Mesenteric fat pad (tissue), 1 donor: ENCODE results near the gene PALLD. TPM values are rescaled to one million over a fixed set of nuclear protein-coding genes. Genes with fewer than 3 reads are reported as not detected.

Source experiments
- DNase-seq: peaks from one replicate; pipeline ENCODE4 v3.0.0-alpha.2; 2020; ENCODE audit warnings: low spot score
- total RNA-seq: library from RNA; stranded (reverse); fragmentation: NEBNext Ultra II Directional; extraction: Animal tissue kit (Norgen Biotek cat#: 25700); gene quantifications from one replicate; pipeline ENCODE4 v1.2.1, GENCODE V29; 2021
- donor health status: DM: yes; HTN: yes; CAD: no.

Gene PALLD
- total RNA-seq, 1 donor from 2014 or later, result 87.9 TPM

DNA sequence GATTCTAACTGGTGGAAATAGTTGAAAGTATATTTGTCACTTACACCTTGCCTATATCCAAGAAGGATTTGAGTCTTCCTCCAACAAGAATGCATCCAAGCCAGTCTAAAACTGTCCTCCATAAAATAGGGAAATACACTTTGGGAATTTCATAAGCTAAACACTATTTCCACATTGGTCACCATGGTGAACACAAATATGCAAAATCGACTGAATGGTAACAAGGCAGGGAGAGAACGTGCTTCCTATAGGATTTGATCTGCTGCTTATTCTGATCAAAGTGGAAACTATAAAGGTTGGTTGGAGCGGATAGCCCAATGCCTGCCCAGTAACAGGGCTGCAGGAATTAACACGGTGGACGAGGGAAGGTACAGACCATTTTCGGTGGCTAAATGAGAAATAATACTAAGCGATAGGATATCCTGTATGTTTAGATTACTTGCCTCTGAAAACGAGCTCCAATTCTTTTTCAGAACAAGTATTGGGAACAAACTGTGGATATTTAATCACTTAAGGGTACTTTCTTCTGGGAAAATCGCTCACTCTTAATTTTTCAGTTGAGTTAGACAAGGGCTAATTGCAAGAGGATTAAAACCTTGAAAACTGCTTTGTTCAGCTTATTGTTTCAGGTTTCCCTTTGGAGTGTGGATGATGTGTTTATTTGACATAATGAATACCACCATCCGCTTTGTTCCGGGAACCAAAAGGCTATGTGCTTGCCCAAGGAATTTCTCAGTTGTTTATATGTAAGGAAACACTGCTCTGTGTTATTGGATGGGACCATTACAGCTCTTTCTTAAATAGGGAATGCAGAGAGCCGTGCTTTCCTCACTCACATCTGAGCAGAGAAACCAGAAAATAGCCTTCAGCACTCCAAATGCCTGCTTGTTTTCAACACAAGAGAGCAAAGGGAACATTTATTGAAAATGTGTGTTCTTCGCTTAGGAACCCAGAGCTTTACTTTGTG, 318.8 kb downstream of the PALLD start:
- no peak for DNase-seq

DNA sequence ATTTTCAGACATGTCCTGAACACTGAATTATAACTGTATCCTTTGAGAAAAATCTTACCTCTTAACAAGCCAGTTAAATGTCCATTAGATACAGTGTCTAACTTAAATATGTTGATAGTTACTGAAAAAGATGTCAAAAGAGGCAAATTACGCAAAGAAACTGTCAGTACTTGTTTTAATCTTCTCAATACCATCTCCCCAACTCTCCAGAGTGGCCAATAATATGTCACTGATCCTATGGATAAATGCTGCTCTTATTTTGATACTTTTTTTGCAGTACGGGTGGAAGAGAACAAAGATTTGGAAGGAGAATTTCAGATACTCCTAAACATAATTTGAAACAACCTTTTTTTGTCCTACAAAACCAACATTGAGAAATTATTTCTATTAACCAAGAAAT, 320.5 kb downstream of the PALLD start:
- DNase-seq, result no peak

DNA sequence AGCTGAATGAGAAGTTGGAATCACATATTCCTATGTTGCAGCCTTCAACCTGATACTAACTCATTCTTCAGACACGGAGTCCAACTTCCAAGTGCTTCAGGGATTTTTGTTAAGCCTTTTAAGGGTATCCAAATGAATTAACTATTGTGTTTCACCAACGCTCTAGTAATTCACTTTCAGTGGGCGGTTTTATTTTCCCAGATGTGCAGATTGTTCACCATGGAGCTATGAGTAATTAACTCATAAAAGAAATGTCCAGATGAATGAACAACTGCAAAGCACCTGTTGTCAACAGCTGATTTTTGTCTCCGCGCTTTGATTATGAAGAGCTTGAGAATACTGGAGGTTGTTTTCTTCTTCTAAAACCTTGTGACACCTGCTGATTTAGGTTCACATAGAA, 325.6 kb downstream of the PALLD start:
- DNase-seq, result no peak

DNA sequence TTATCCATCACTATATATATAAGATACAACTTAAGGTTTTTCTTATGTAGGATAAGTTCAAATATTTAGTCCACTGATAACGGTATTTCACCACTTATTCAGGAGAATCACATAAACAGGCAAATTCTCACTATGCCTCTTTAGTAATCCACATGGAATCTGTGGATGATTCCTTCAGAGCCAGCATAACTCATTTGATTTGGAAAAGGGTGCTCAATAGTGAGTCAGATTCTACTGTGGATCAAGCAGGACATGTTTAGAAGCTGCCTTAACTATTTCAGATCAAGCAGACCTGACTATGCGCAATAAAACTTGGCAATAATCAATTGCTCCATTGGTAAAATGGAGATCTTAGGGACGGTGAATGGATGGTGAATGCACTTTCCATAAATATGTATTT, 329.1 kb downstream of the PALLD start:
- DNase-seq, result no peak

DNA sequence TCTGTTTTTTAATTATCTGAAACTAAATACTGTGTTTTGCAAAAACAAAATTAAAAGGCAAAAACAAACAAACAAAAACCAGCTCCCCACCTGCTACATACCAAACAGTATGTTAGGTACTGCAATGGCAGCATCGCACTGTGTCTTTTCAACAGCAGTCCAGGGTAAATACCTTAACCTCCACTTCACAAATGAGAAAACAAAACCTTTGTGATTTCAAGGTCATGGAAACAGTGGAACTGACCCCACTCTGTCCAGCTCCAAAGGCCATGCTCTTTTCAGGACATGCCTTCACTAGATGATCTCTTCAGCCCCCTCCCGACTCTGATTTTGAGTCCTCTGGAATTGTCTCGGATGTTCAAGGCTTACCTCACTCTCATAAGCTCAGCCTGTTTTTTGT, 329.8 kb downstream of the PALLD start:
- no peak for DNase-seq

DNA sequence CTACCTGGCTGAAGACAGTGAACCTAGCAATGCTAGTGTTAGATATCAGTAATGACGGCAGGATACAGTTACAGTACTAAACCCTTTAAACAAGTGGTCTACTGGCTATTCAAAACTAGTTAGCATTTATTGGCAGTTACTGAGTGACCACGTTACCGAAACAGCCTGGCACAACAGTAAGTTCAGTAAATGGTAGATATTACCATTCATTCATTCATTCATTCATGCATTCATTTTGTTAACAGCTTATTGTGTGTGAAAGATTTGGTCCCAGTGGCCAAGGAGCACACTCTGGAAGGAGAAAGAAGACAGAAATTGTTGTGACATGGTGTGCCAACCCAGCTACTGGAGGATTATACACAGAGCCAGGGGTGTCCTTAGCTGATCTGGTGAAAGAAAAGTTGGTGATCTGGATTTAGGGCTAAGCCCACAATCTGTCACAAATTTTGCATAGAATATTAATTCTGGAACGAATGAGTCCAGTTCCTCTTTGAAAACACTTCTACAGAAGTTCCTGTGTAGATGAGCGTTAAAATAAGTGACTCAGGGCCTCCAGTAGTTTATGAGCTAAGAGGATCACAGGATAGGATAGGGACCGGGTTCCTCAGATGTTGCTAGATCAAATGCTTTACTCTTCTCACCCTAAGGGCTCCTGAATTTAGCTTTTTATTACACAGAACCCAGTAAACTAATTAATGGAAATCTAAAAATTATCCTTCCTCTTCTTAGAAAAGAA, 334.1 kb downstream of the PALLD start:
- no peak for DNase-seq

DNA sequence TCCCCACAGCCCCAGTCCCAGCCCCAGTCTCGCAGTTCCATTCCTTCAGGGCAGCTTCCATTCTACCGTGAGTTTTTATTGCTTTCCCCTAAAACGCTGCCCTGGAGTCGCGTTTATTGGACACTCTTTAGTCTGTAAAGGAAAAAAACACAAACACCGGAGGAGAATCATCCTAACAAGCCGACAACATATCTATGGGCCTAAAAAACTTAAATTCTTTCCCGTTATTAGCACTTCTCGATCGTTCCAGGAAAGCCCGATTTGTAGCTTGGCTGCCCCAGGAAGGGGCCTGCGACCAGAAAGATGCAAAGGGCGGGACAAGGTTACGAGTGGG, 334.7 kb downstream of the PALLD start:
- DNase-seq, result no peak

DNA sequence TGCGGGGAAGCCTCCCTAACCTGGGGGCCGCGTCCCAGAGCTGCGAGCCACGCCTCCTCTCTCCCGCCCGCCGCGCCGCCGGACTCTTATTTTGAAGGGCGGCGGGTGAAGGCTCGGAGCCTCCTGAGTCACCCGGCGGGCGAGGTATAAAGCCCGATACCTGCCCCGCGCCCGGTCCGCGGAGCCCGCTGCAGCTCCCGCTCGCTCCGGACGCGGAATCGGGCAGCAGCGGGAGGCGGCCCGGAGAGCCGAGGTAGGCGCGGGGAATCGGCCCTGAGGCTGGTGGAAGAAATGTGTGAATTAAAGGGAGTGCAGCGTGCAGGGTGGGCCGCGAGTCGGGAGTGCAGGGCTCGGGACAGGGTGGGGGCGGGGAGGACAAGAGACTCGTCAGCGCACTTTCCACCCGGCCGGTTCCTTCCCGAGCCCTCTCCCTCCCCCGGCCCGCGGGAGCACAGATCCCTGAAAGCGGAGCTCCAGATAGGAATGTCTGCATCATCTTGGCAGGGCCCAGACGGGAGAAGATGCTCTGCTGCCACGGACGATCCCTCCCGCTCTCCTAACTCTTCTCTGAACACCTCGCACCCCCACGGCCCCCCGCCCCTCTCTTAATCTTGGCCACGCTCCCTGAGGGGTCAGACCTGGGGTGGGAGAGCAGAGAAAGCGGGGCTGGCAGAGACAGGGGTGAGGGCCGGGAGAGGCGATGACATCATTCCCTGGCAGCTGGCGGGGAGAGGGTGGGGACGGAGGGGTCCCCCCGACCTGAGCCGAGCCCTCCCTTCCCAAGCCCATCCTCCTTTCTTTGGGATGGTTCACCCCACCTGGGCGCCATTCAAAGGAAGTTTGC, 335.3 kb downstream of the PALLD start:
- DNase-seq, result peak; percentile 92

DNA sequence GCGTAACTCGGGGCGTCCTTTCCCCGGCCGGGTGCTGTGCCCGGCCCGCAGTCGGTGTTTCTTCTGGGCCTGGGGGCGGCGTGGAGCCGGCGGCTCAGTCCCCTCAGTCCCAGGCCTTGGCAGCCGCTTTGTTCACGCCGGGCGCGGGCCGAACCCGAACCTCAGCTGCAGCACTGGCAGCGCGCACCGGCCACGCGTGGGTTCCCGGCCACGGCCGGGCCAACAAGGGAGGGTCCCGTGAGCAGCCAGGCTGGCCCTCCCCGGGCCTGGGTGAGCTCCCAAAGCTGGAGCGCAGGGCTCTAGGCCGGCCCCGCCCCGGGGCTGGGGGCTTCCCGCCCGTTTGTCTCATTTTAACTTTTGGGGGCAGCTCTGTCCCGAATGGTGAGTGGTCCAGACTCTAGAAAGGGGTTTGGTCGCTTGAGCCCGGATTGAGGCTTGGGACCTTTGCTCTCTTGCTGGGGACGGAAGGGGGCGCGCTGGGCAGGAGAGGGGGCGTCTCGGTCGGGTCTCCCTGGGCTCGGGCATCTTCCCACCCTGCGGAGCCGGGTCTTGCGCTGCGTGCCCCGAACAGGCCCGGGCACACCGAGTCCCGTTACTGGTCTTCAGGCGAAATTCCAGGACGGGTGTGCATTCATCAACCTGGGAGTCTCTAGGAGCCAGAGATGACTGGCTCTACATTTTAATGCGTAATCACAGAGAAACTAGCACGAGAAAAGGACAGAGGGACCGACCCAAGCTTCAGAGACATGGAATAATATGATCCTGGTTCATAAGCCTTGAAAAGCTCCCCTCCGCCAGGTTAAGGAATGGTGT, 336.1 kb downstream of the PALLD start:
- DNase-seq, result no peak

DNA sequence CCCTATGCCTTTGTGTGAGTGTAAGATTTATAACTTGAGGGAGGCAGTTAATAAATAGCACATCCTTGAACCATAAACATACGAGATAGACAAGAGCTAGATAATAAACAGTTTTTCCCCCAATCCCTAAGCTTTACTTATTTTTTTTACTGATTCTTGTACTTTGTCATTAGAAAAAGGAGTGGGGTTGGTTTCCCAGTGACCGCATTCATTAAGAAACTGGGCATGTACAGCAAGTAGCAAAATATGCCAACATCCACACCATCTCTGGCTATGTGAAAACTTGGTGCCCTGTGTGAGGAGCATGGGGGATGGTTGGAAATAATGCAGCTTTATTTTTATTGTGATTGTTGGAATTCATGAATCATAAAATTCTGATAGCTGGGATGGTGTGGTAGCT, 337.0 kb downstream of the PALLD start:
- DNase-seq, result no peak

DNA sequence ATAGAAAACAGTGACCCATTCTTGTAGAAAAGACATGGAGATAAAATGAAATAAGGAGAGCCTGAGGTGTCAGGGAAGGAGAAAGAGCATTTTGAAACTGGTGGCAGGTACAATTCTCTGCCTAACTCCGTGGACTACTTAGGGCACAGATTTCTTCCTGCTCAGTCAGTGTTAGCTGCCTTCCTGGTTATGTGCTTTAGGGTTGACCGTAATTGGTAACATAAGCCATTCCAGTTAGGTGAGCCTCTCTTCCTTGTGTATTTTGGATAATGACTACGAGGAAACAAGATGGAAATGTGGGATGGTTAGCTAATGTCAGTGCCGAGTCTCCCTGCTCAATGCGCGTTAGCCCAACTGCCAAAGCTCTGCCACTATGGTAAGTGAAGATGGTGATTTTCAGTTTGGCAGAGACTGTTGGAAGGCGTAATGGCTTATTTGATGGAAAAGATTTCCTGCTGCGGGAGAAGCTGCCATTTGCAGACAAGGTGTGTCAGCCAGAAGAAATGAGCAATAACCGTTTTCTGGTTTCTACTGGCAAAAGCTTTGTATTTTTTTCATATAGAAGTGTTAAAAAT, 339.1 kb downstream of the PALLD start:
- DNase-seq, result no peak

DNA sequence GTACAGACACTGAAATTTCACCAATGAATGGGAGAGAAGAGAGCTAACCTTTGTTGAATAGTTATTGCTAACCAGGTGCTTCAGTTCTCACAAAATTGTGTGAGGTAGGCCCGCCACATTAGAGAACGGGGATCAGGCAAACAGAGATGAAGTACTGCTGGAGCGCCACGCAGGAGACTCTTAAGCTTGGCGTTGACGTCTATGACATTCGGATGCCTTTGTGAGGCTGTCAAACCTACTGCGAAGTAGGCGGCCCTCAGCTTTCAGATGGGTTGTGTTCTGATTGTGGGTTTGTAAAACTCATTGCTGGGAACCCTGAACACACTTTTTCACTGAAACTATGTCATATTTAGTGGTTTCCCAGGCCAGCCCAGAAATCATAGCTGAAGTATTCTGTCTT, 339.6 kb downstream of the PALLD start:
- no peak for DNase-seq

DNA sequence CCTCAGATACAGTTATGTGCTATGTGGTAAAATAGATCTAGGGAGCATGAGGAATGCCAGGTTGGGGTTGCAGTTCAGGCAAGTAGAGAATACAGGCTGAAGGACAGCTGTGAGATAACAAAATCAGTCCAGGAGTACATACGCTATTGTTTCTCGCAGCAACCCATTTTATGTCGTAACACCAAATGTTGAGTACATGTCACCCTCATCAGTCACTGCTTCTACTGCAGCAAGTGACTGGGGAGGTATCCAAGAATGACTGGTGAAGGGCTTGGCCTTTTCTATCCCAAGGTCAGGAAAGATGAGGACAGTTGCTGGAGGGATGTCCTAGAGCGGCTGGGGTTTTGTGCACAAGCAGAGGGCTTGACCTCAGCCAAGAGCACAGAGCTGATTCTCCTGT, 341.1 kb downstream of the PALLD start:
- DNase-seq, result no peak

DNA sequence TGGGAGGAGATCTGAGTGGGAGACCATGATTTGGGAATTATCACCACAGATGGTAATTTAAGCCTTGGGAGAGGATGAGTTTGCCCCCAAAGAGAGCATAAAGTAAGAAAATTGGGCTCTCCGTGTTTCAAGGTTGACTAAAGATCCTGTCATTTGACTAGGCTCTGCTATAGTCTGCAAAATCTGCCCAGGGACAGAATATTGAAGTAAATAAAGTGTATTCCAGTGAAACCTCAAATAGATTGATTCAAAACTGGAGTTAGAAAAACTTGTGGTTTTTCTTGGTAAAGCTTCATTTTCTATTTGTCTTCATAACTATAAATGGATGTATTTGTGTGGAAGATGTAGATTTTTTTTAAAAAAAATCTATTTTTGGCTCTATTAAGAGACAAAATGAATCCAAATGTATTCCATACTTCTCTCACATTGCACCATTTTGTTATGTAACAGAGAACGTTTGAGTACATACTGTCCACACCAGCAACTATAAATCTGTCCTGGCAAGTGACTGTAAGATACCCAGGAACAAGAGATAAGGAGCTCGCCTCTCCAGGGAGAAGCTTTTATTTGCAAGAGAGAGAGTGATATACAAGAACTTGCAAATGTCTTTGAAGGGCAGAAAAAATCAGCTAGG, 343.0 kb downstream of the PALLD start:
- no peak for DNase-seq

DNA sequence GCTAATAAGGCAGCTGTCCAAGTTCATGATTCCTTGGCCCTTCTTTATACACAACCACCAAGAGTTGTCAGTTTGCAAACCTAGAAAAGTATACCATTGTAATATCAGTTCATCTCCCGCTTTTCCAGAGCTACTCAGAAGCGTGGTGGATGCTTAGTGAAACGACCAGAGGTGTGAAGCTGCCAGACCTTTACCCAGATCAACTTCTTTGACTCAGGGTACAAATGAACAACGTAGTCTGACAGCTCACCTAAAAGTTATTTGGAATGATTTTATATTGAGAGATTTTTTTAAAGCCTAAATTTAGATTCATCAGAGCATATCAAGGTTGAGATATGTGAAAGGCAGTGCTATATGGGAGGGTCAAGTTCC, 343.5 kb downstream of the PALLD start:
- no peak for DNase-seq

DNA sequence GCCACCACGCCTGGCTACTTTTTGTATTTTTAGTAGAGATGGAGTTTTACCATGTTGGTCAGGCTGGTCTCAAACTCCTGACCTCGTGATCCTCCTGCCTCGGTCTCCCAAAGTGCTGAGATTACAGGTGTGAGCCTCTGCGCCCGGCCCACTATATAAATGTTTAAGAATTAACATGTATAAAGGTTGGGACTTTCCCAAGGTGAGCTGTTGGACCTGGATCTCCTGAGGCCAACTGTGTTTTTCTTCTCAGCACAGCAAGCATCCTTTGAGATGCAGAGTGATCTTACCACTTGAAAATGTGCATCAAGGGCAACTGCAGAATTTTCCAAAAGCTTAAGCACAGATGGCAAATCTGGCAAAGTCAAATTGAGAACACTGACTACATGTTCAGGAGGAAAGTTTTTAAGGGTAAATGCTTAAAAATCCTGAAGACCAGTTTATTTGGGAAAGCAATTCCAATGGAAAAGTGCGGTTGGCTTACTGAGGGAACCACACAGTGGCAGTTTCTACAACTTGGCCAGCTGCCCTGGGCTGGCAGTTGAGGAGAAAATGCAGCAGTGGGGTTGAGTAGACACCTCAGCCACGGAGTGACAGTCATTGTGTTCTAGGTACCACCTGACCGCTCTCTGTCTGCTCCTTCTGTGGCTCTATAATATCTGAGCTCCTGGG, 344.3 kb downstream of the PALLD start:
- no peak for DNase-seq

DNA sequence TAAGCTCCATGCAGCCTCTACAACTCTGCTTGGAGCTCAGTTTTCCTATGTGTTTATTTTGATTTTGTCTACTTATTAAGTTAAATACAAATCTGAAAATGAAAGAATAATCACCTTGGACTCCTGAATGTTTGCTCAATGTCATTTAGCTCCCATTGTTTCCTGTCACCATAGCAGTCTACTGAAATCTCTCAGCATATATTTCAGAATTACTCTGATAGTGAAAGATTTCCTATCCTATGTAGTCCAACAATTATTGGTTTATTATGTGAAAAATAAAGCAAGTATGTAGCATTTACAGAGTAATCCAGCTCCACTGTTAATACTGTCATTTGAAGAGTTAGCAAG, 344.8 kb downstream of the PALLD start:
- no peak for DNase-seq

DNA sequence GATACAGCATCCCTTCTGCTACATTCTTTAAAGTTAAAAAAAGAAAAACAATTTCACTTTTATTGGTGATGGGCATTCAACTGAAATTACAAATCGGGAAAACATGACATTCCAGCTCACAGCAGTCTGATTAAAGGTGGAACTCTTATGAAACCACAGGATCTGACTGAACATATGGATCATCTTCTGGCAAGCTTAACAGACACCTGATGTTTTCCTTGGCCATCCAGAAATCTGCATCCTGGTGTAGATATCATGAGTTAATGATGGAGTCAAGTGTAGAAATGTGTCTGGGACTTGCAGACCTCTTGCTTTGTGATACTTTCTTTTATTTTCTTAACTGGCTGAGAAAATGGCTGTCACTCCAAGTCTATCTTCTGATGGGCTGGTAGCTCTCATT, 345.3 kb downstream of the PALLD start:
- no peak for DNase-seq

DNA sequence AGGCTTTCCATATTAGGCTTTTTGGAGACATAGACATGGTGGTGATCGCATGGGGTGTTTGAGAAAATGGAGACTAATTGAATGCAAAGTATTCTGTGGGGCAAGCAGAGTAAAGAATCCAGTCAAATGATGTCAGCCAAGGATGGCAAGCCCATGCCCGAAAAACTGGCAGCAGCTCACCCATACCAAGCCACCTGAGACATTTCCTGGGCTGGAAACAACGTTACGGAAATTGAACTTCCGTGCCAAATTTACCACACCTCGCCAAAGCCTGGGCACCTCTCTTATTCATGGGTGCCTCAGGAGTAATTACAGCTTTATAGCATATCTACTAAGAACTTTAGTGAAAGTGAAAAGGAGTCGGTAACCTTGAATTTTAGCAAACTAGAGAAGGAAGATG, 346.8 kb downstream of the PALLD start:
- no peak for DNase-seq
